ENCODE measurements around the gene CNTN4. TPM values are rescaled to one million over a fixed set of nuclear protein-coding genes. Genes with fewer than 3 reads are reported as not detected.

The CNTN4 gene
- total and polyA plus RNA-seq, 2 of the 8 experiments (the other 6 are each of a cell fraction or from before 2014, with no cell fraction given) = 0.41 to 2.2 TPM

GRCh38 chr3:2375376-2375775, 276.7 kb downstream of the CNTN4 start:
- Histone ChIP-seq H2BK15ac (ENCODE audit: low read length) (no peak overlapping the region), H2BK120ac (replicated peaks; ENCODE audit: low read depth, low read length) (no peak overlapping the region), H3K23me2 (ENCODE audit: low read depth, low read length) (no peaks in the 10 kb centered on the region), H3K27ac (ENCODE audit: low read depth, low read length) (no peak overlapping the region), H3K4me2 (ENCODE audit: insufficient read depth in 1 of 2, low read depth in 2 of 2, low read length in 2 of 2) (no peak overlapping the region), H3K23ac (ENCODE audit: insufficient read length) (no peak overlapping the region), H3K79me2 (ENCODE audit: control insufficient read depth in 1 of 2, insufficient read depth in 2 of 2, low read length in 2 of 2) (no peaks in the 10 kb centered on the region), H2BK20ac (ENCODE audit: low read length) (no peak overlapping the region), H3K9me3 (ENCODE audit: insufficient read depth in 2 of 2, low read depth in 1 of 2, low read length in 1 of 2) (no peaks in the 10 kb centered on the region), H3K36me3 (ENCODE audit: control insufficient read depth in 2 of 4, insufficient read depth in 4 of 4, low read length in 3 of 4) (no peaks in the 10 kb centered on the region), H4K5ac (ENCODE audit: insufficient read length, low read depth, low read length) (no peak overlapping the region), H3K14ac (ENCODE audit: insufficient read length) (no peak overlapping the region), H3K79me1 (ENCODE audit: low read depth, low read length) (no peaks in the 10 kb centered on the region), H3K18ac (ENCODE audit: extremely low read depth, low read length) (no peak overlapping the region), H3K9ac (replicated peaks in 1 of 4; ENCODE audit: extremely low read depth in 1 of 4, low read depth in 3 of 4, low read length in 3 of 4) (no peak overlapping the region), H2BK12ac (ENCODE audit: low read depth, low read length) (no peak overlapping the region), H3K4me1 (replicated peaks in 1 of 4; ENCODE audit: control insufficient read depth in 3 of 4, insufficient read depth in 4 of 4, low read length in 3 of 4) (no peaks in the 10 kb centered on the region), H2AFZ (ENCODE audit: low read length) (no peak overlapping the region), H4K8ac (ENCODE audit: extremely low read depth, insufficient read depth, low read length) (no peak overlapping the region), H3K27me3 (replicated peaks in 1 of 4; ENCODE audit: control insufficient read depth in 3 of 4, extremely low read depth in 1 of 4, insufficient read depth in 3 of 4, low read length in 3 of 4) (no peaks in the 10 kb centered on the region), H3K4ac (replicated peaks; ENCODE audit: insufficient read length, low read depth, low read length) (no peak overlapping the region), H2AK5ac (ENCODE audit: low read depth, low read length) (no peak overlapping the region), H3K4me3 (ENCODE audit: extremely low read depth in 1 of 4, insufficient read depth in 2 of 4, low read depth in 3 of 4, low read length in 4 of 4) (no peak overlapping the region), H4K91ac (replicated peaks; ENCODE audit: insufficient read length, low read length) (no peak overlapping the region), H4K20me1 (replicated peaks in 1 of 2; ENCODE audit: control insufficient read depth in 1 of 2, insufficient read depth in 2 of 2, low read length in 2 of 2) (no peaks in the 10 kb centered on the region), H2BK5ac (ENCODE audit: low read depth, low read length) (no peak overlapping the region), H3K56ac (replicated peaks; ENCODE audit: insufficient read length, low read depth, low read length) (no peak overlapping the region)
- FAIRE-seq (no peak), DNase-seq (ENCODE audit: low read depth in 1 of 2, low spot score in 2 of 2) (no peak)
- POLR2A ChIA-PET (ENCODE audit: partially characterized antibody) = no interaction called here
- 84% methylated on average over 3 of the region's 3 CpGs; no CpG with 5 or more reads in 1 of the 2 experiments for WGBS, 2 experiments (ENCODE audit: extremely low coverage in 1 of 2, insufficient coverage in 1 of 2, insufficient read length in 1 of 2, insufficient replicate concordance in 2 of 2, low coverage in 1 of 2, low lambda C conversion rate in 2 of 2, missing lambda C conversion rate in 1 of 2)
- CTCF ChIA-PET (ENCODE audit: partially characterized antibody) = no interaction called here
- TF ChIP-seq TEAD4 (IDR thresholded peaks at IDR 0.05; ENCODE audit: low read depth, low read length) (no peak), BACH1 (IDR thresholded peaks at IDR 0.05; ENCODE audit: low read length) (no peak), CHD1 (IDR thresholded peaks at IDR 0.05; ENCODE audit: low read depth, low read length) (no peak), SRF (IDR thresholded peaks at IDR 0.05; ENCODE audit: low read depth, low read length) (no peak), E2F6 (IDR thresholded peaks at IDR 0.05) (no peak), BRCA1 (IDR thresholded peaks at IDR 0.05; ENCODE audit: low read depth, low read length) (no peak), CTCF (IDR thresholded peaks at IDR 0.05; ENCODE audit: control extremely low read depth in 1 of 3, insufficient read depth in 1 of 3, low read depth in 1 of 3, low read length in 3 of 3) (no peak)
